Measurements from ENCODE around the gene SORCS3.

- TF ChIP-seq, protein P1, sequence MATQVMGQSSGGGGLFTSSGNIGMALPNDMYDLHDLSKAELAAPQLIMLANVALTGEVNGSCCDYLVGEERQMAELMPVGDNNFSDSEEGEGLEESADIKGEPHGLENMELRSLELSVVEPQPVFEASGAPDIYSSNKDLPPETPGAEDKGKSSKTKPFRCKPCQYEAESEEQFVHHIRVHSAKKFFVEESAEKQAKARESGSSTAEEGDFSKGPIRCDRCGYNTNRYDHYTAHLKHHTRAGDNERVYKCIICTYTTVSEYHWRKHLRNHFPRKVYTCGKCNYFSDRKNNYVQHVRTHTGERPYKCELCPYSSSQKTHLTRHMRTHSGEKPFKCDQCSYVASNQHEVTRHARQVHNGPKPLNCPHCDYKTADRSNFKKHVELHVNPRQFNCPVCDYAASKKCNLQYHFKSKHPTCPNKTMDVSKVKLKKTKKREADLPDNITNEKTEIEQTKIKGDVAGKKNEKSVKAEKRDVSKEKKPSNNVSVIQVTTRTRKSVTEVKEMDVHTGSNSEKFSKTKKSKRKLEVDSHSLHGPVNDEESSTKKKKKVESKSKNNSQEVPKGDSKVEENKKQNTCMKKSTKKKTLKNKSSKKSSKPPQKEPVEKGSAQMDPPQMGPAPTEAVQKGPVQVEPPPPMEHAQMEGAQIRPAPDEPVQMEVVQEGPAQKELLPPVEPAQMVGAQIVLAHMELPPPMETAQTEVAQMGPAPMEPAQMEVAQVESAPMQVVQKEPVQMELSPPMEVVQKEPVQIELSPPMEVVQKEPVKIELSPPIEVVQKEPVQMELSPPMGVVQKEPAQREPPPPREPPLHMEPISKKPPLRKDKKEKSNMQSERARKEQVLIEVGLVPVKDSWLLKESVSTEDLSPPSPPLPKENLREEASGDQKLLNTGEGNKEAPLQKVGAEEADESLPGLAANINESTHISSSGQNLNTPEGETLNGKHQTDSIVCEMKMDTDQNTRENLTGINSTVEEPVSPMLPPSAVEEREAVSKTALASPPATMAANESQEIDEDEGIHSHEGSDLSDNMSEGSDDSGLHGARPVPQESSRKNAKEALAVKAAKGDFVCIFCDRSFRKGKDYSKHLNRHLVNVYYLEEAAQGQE (IDR thresholded peaks at IDR 0.05; ENCODE audit: insufficient read depth in 1 of 2, low read depth in 2 of 2, low read length in 1 of 2) = no peak
- TF ChIP-seq CTCF (IDR thresholded peaks at IDR 0.05) (no peak), TCF7L2 (IDR thresholded peaks at IDR 0.05; ENCODE audit: low read depth, low read length) (no peak), POLR2AphosphoS5 (IDR thresholded peaks at IDR 0.05; ENCODE audit: low read depth, low read length) (no peak), SIN3A (IDR thresholded peaks at IDR 0.05; ENCODE audit: borderline replicate concordance, insufficient read depth, low read depth, low read length) (no peak)
Observed at GRCh38 chr10:105023211-105024111, 382.4 kb downstream of the SORCS3 start.
